GM06990 (cell line): Measurements from ENCODE around the gene MAP7.

Experiments
- DNase-seq: peaks from one replicate; pipeline ENCODE4 v3.0.0-alpha.2; 2011; ENCODE audit not compliant: insufficient read length; ENCODE audit errors: extremely low read depth
- H3K27me3 ChIP-seq: replicated peaks from 2 replicates; pipeline ENCODE4 v1.6.0; 2011; ENCODE audit warnings: low read length; ENCODE audit not compliant: control insufficient read depth, insufficient read depth
- H3K36me3 ChIP-seq: 2 replicates; pipeline ENCODE4 v1.5.1; 2011; ENCODE audit warnings: low read length; ENCODE audit not compliant: control insufficient read depth, insufficient read depth
- H3K4me3 ChIP-seq: replicated peaks from 2 replicates; pipeline ENCODE4 v1.5.1; 2011; ENCODE audit warnings: low read depth, mild to moderate bottlenecking, control low read depth, low read length
- TF ChIP-seq, protein P1 (sequence below): IDR thresholded peaks from 2 replicates; pipeline ENCODE4 v1.5.1; 2011; ENCODE audit warnings: low read length, control low read depth, mild to moderate bottlenecking, inconsistent platforms; ENCODE audit not compliant: insufficient read depth, poor library complexity, severe bottlenecking

The MAP7 gene

DNA sequence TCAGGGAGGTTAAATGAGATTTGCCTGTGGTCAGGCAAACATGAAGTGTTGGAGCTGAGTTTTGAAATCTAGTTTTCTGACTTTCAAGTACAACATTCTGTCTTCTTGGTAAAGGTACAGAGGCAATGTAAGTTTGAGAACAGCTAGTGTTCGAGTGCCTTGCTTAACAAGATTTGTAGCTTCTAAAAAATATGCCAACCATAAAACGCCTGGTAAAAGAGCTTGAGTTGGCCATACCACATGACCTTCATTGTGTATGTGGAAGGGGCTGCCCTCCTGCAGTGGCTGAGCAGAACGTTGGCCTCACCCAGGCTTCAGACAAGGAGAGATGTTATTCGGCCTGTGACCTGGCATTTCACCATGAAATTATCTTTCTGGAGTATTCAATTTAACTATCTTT, 86.5 kb downstream of the MAP7 start:
- H3K4me3 ChIP-seq = no peak overlapping the region
- no peaks in the 10 kb centered on the region; the same call in 1 of the 2 replicates for H3K27me3 ChIP-seq
- TF ChIP-seq, protein P1, sequence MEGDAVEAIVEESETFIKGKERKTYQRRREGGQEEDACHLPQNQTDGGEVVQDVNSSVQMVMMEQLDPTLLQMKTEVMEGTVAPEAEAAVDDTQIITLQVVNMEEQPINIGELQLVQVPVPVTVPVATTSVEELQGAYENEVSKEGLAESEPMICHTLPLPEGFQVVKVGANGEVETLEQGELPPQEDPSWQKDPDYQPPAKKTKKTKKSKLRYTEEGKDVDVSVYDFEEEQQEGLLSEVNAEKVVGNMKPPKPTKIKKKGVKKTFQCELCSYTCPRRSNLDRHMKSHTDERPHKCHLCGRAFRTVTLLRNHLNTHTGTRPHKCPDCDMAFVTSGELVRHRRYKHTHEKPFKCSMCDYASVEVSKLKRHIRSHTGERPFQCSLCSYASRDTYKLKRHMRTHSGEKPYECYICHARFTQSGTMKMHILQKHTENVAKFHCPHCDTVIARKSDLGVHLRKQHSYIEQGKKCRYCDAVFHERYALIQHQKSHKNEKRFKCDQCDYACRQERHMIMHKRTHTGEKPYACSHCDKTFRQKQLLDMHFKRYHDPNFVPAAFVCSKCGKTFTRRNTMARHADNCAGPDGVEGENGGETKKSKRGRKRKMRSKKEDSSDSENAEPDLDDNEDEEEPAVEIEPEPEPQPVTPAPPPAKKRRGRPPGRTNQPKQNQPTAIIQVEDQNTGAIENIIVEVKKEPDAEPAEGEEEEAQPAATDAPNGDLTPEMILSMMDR = no peak
- no peak for DNase-seq
- no peaks in the 10 kb centered on the region for H3K36me3 ChIP-seq

DNA sequence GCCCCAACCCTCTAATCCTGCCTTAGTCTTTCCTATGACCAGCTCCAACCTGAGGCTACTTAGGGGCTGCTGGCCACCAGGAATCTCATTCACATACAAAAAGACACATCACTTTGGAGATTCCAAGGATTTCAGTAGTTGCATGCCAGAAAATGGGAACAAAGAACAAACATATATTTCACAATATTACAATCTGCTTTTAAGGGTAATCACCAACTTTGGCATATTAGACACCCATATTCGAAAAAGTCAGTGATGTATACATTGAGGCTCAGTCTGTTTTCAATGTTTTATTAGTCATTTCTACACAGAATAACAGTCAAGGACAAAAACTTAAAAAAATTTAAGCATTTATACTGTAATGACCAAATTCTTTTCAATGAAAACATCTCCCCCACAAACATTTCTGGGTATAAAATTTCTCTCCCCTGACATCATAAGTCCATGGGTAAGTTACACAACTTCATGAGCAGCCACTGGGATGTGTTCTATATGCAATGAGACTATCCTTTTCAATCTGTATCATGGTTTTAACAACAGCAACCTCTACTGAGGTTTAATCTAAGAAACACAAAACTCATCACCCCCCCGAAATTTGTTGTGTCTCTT, 103.5 kb downstream of the MAP7 start:
- H3K27me3 ChIP-seq = no peaks in the 10 kb centered on the region
- H3K4me3 ChIP-seq = no peak overlapping the region
- H3K36me3 ChIP-seq = no peaks in the 10 kb centered on the region
- TF ChIP-seq, protein P1 = no peak
- DNase-seq = no peak

DNA sequence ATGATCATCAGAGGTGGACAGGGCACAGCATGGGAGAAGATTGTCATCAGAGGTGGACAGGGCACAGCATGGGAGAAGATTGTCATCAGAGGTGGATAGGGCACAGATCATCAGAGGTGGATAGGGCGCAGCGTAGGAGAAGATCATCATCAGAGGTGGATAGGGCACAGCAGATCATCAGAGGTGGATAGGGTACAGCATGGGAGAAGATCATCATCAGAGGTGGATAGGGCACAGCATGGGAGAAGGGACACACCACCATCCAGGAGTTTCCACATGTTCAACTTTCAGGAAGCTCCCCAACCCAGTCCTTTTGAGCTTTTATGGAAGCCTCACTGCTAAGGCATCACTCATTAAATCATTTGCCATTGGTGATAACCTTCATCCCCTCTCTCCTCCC, 104.1 kb downstream of the MAP7 start:
- Histone ChIP-seq H3K36me3 (no peaks in the 10 kb centered on the region), H3K4me3 (no peak overlapping the region), H3K27me3 (no peaks in the 10 kb centered on the region)
- TF ChIP-seq, protein P1 = no peak
- DNase-seq = no peak

DNA sequence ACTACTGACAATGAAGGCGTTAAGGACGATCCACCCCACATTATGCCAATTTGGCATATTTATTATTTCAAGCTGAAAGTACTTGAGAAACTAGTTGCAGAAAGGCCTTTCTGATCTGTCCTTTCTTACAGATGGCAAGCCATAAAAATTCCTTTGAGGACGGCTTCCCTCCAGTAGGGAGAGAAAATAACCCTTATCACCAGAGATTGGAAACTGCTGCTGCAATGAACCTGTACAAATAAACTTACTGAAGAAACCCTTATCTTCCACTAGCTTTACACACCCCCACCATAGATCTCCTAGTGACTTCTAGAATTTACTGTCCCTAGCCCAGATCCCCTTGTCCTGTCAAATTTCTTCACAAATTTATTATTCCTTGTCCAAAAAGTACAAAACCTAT, 105.2 kb downstream of the MAP7 start:
- DNase-seq = no peak
- Histone ChIP-seq H3K36me3 (no peaks in the 10 kb centered on the region), H3K27me3 (no peaks in the 10 kb centered on the region), H3K4me3 (no peak overlapping the region)
- TF ChIP-seq, protein P1 = no peak

DNA sequence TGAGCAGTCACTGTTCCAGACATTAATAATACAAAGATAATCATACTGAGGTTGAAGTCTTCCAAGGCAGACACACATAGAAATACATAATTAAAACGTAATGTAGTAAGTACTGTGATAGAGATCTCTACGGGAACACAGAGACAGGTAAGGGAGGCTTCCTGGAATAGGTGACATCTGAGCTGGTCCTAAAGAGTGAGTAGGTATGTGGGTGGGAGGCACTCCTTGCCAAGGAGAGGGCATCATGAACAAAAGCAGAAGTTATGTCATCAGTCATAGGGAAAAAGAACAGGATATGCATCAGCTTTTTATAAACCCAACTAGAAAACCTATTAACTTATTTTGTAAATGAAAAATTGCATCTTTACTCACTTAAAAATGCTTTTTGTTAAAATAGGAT, 110.0 kb downstream of the MAP7 start:
- no peak for DNase-seq
- TF ChIP-seq, protein P1 = no peak
- H3K27me3 ChIP-seq = no peaks in the 10 kb centered on the region
- H3K4me3 ChIP-seq = no peak overlapping the region
- no peaks in the 10 kb centered on the region for H3K36me3 ChIP-seq

DNA sequence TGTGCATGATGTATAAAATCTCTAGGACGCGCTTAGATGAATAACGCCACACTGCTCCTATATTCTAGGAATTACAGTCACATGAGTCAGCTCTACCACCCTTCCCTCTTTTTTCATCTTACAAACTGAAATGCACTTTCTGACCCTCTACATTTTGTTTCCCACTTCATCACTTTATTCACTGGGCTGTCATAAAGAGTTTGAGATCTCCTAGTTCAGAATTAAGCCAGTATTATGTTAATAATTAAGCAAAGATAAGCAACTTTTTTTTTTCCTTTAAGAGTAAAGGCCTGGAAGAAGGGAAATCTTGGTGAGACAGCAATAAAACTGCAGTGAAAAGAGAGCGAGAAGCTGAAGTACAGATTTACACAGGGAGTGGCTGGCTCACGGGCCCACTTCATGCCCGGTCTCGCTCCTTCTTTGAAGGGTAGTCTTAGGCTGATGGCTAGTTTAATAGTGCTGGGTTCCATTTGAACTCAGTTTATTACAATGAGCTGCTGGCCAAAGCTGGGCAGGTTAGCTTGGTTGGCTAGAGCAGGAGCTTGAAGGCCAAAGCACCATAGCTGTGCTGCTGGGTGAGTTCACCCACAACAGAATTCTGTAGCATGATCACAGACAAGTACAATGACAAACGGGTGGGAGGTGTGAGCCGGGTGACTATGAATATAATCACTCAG, 110.6 kb downstream of the MAP7 start:
- H3K4me3 ChIP-seq = no peak overlapping the region
- TF ChIP-seq, protein P1 = no peak

More for the DNA sequence above, 110.6 kb downstream of the MAP7 start:
- H3K27me3 ChIP-seq = no peaks in the 10 kb centered on the region
- H3K36me3 ChIP-seq = no peaks in the 10 kb centered on the region
- DNase-seq = no peak
